IPS-15b (cell line): ENCODE data around the gene KCNJ15.

ENCODE experiments used
- H3K27me3 ChIP-seq: one replicate; pipeline ENCODE4 v1.6.1; 2013; ENCODE audit warnings: low read length; ENCODE audit not compliant: control insufficient read depth, insufficient read depth
- H3K36me3 ChIP-seq: one replicate; pipeline ENCODE4 v1.6.1; 2013; ENCODE audit warnings: low read length; ENCODE audit not compliant: control insufficient read depth, insufficient read depth
- H3K4me1 ChIP-seq: one replicate; pipeline ENCODE4 v1.6.1; 2013; ENCODE audit warnings: mild to moderate bottlenecking, low read length; ENCODE audit not compliant: control insufficient read depth, insufficient read depth
- H3K4me3 ChIP-seq: one replicate; pipeline ENCODE4 v1.5.1; 2013; ENCODE audit warnings: low read depth, low read length
- H3K9ac ChIP-seq: one replicate; pipeline ENCODE4 v1.6.1; 2013; ENCODE audit warnings: low read depth, mild to moderate bottlenecking, low read length
- H3K9me3 ChIP-seq: one replicate; pipeline ENCODE4 v1.6.1; 2013; ENCODE audit warnings: mild to moderate bottlenecking, low read length; ENCODE audit not compliant: control insufficient read depth, insufficient read depth

The KCNJ15 gene

GRCh38 chr21:38306433-38307141 lies 49.8 kb downstream of the KCNJ15 start:
- Histone ChIP-seq H3K36me3 (no peaks in the 10 kb centered on the region), H3K9me3 (no peaks in the 10 kb centered on the region), H3K9ac (no peak overlapping the region), H3K4me3 (no peak overlapping the region), H3K4me1 (no peaks in the 10 kb centered on the region), H3K27me3 (no peaks in the 10 kb centered on the region)

GRCh38 chr21:38307771-38308531 lies 51.2 kb downstream of the KCNJ15 start:
- H3K27me3 ChIP-seq: no peaks in the 10 kb centered on the region
- H3K9ac ChIP-seq: no peak overlapping the region
- no peaks in the 10 kb centered on the region for H3K4me1 ChIP-seq
- no peaks in the 10 kb centered on the region for H3K36me3 ChIP-seq
- no peak overlapping the region for H3K4me3 ChIP-seq
- H3K9me3 ChIP-seq: no peaks in the 10 kb centered on the region

GRCh38 chr21:38308532-38309119 lies 51.8 kb downstream of the KCNJ15 start:
- no peak overlapping the region for H3K9ac ChIP-seq
- H3K36me3 ChIP-seq: no peaks in the 10 kb centered on the region
- no peaks in the 10 kb centered on the region for H3K4me1 ChIP-seq
- no peak overlapping the region for H3K4me3 ChIP-seq
- H3K27me3 ChIP-seq: no peaks in the 10 kb centered on the region
- no peaks in the 10 kb centered on the region for H3K9me3 ChIP-seq

- no peaks in the 10 kb centered on the region for H3K27me3 ChIP-seq
- no peaks in the 10 kb centered on the region for H3K36me3 ChIP-seq
- H3K9ac ChIP-seq: no peak overlapping the region
- no peak overlapping the region for H3K4me3 ChIP-seq
- H3K4me1 ChIP-seq: no peaks in the 10 kb centered on the region
- H3K9me3 ChIP-seq: no peaks in the 10 kb centered on the region
Measured at GRCh38 chr21:38310646-38311485, 54.1 kb downstream of the KCNJ15 start.

- Histone ChIP-seq H3K27me3 (no peaks in the 10 kb centered on the region), H3K9ac (no peak overlapping the region), H3K9me3 (no peaks in the 10 kb centered on the region), H3K4me3 (no peak overlapping the region), H3K4me1 (no peaks in the 10 kb centered on the region), H3K36me3 (no peaks in the 10 kb centered on the region)
Measured at GRCh38 chr21:38311765-38312164, 55.0 kb downstream of the KCNJ15 start.

- H3K36me3 ChIP-seq: no peaks in the 10 kb centered on the region
- no peak overlapping the region for H3K9ac ChIP-seq
- no peaks in the 10 kb centered on the region for H3K27me3 ChIP-seq
- H3K9me3 ChIP-seq: no peaks in the 10 kb centered on the region
- H3K4me3 ChIP-seq: no peak overlapping the region
- H3K4me1 ChIP-seq: no peaks in the 10 kb centered on the region
Measured at GRCh38 chr21:38312822-38313221, 56.0 kb downstream of the KCNJ15 start.

GRCh38 chr21:38314558-38314957 lies 57.8 kb downstream of the KCNJ15 start:
- H3K36me3 ChIP-seq: no peaks in the 10 kb centered on the region
- H3K9ac ChIP-seq: no peak overlapping the region
- H3K4me1 ChIP-seq: no peaks in the 10 kb centered on the region
- no peaks in the 10 kb centered on the region for H3K9me3 ChIP-seq
- no peaks in the 10 kb centered on the region for H3K27me3 ChIP-seq
- H3K4me3 ChIP-seq: no peak overlapping the region

- Histone ChIP-seq H3K36me3 (no peaks in the 10 kb centered on the region), H3K4me1 (no peaks in the 10 kb centered on the region), H3K9me3 (no peaks in the 10 kb centered on the region), H3K27me3 (no peaks in the 10 kb centered on the region), H3K9ac (no peak overlapping the region), H3K4me3 (no peak overlapping the region)
Measured at GRCh38 chr21:38315122-38315521, 58.3 kb downstream of the KCNJ15 start.

- peaks cover 9% of the 10 kb centered on the region for H3K4me1 ChIP-seq
- no peak overlapping the region for H3K9ac ChIP-seq
- H3K36me3 ChIP-seq: no peaks in the 10 kb centered on the region
- H3K27me3 ChIP-seq: no peaks in the 10 kb centered on the region
- no peaks in the 10 kb centered on the region for H3K9me3 ChIP-seq
- H3K4me3 ChIP-seq: no peak overlapping the region
Measured at GRCh38 chr21:38319781-38320180, 63.0 kb downstream of the KCNJ15 start.

GRCh38 chr21:38321568-38321967 lies 64.8 kb downstream of the KCNJ15 start:
- Histone ChIP-seq H3K4me3 (no peak overlapping the region), H3K36me3 (no peaks in the 10 kb centered on the region), H3K27me3 (no peaks in the 10 kb centered on the region), H3K4me1 (peaks cover 11% of the 10 kb centered on the region), H3K9me3 (no peaks in the 10 kb centered on the region), H3K9ac (no peak overlapping the region)

- Histone ChIP-seq H3K4me3 (no peak overlapping the region), H3K9me3 (no peaks in the 10 kb centered on the region), H3K9ac (no peak overlapping the region), H3K27me3 (no peaks in the 10 kb centered on the region), H3K36me3 (no peaks in the 10 kb centered on the region), H3K4me1 (peaks cover 11% of the 10 kb centered on the region)
Measured at GRCh38 chr21:38322311-38322950, 65.6 kb downstream of the KCNJ15 start.
